ENCODE results near the gene PCBP1.

GRCh38 chr2:70081221-70081620 is 6.1 kb upstream of the PCBP1 start:
- no peak for TF ChIP-seq CTCF (conservative IDR thresholded peaks at IDR 0.05)
- no peak for TF ChIP-seq ZFX (IDR thresholded peaks at IDR 0.05)
